A673 (cell line): ENCODE data around the gene CSNK1D. TPM values are rescaled to one million over a fixed set of nuclear protein-coding genes. Genes with fewer than 3 reads are reported as not detected.

Experiments used
- BruUV-seq: library from RNA; stranded (reverse); fragments of 400-500 nt; replicated peaks from 2 replicates; lab custom pipeline; 2021; lab: Mats Ljungman, UMichigan
- CTCF ChIA-PET: fragments of 300-600 bp; sonication (Branson Sonifier 250); formaldehyde crosslinking; loops from one replicate; lab custom pipeline; 2022; ENCODE audit warnings: antibody characterized with exemption; lab: Charles Lee
- POLR2A ChIA-PET: fragments of 300-600 bp; sonication (Branson Sonifier 250); formaldehyde crosslinking; loops from one replicate; lab custom pipeline; 2022; ENCODE audit warnings: antibody characterized with exemption; ENCODE audit not compliant: low non-redundant PET; lab: Charles Lee
- DNase-seq: peaks from one replicate; pipeline ENCODE4 v3.0.0-alpha.2; 2015; ENCODE audit warnings: low spot score
- H3K27ac ChIP-seq: fragments of 200-600 bp; sonication (generic); 2 replicates; pipeline ENCODE4 v1.5.1; 2016; ENCODE audit warnings: mixed run types, low read depth, mild to moderate bottlenecking, mixed read lengths, antibody characterized with exemption, low read length; ENCODE audit not compliant: poor library complexity, severe bottlenecking
- H3K27me3 ChIP-seq: fragments of 200-600 bp; sonication (generic); replicated peaks from 2 replicates; pipeline ENCODE4 v1.6.1; 2017; ENCODE audit warnings: mixed run types, low read depth, mild to moderate bottlenecking, mixed read lengths, antibody characterized with exemption, low read length; ENCODE audit not compliant: insufficient read depth, poor library complexity
- H3K36me3 ChIP-seq: fragments of 200-600 bp; sonication (generic); 2 replicates; pipeline ENCODE4 v1.6.1; 2016; ENCODE audit warnings: mixed run types, mild to moderate bottlenecking, mixed read lengths, antibody characterized with exemption, low read length; ENCODE audit not compliant: insufficient read depth, poor library complexity, severe bottlenecking
- H3K4me1 ChIP-seq: fragments of 200-600 bp; sonication (generic); 2 replicates; pipeline ENCODE4 v1.6.1; 2017; ENCODE audit warnings: mixed run types, mild to moderate bottlenecking, mixed read lengths, antibody characterized with exemption, low read length; ENCODE audit not compliant: insufficient read depth, poor library complexity, severe bottlenecking
- H3K4me3 ChIP-seq: fragments of 200-600 bp; sonication (generic); 2 replicates; pipeline ENCODE4 v1.5.1; 2016; ENCODE audit warnings: low read depth, mixed run types, mild to moderate bottlenecking, mixed read lengths, low read length; ENCODE audit not compliant: poor library complexity, severe bottlenecking
- H3K9me3 ChIP-seq: fragments of 200-600 bp; sonication (generic); 2 replicates; pipeline ENCODE4 v1.6.1; 2016; ENCODE audit warnings: mixed run types, low read depth, mild to moderate bottlenecking, mixed read lengths, antibody characterized with exemption, low read length; ENCODE audit not compliant: poor library complexity, severe bottlenecking
- CTCF ChIP-seq: fragments of 300-800, 200-600 bp; sonication (generic); conservative IDR thresholded peaks from 2 replicates; pipeline ENCODE4 v1.5.1; 2017; ENCODE audit warnings: low read depth, mild to moderate bottlenecking, antibody characterized with exemption, low read length, moderate library complexity, mixed read lengths
- EZH2 ChIP-seq: fragments of 200-600 bp; sonication (generic); IDR thresholded peaks from 2 replicates; pipeline ENCODE4 v1.6.1; 2017; ENCODE audit warnings: borderline replicate concordance, low read depth, mild to moderate bottlenecking, mixed read lengths, antibody characterized with exemption, low read length; ENCODE audit not compliant: poor library complexity, severe bottlenecking
- intact Hi-C: fragments of 100-400 bp; cut with micrococcal nuclease; formaldehyde crosslinking; loops from one replicate; pipeline ENCODE4 v1.10.0; 2022; ENCODE audit not compliant: unreplicated experiment
- total RNA-seq: library from RNA; stranded (reverse); gene quantifications from 2 replicates; pipeline ENCODE4 v1.2.3, GENCODE V29; 2021

CSNK1D gene
- total RNA-seq, 1 experiment from 2014 or later: 150 TPM

GRCh38 chr17:82217120-82217529 is 56.4 kb downstream of the CSNK1D start:
- H3K9me3 ChIP-seq: no peaks in the 10 kb centered on the region
- no peak for DNase-seq
- H3K4me1 ChIP-seq: peaks cover under 1% of the 10 kb centered on the region
- ChIA-PET POLR2A (no interaction called here), CTCF (no interaction called here)
- no peak overlapping the region for H3K4me3 ChIP-seq
- no peaks in the 10 kb centered on the region for H3K36me3 ChIP-seq
- H3K27ac ChIP-seq: no peak overlapping the region
- no peak for TF ChIP-seq EZH2
- no peak for TF ChIP-seq CTCF
- no TSS peak for BruUV-seq
- H3K27me3 ChIP-seq: no peaks in the 10 kb centered on the region
- intact Hi-C loops: no loop called here

GRCh38 chr17:82216301-82217119 is 57.0 kb downstream of the CSNK1D start:
- ChIA-PET POLR2A (no interaction called here), CTCF (no interaction called here)
- no TSS peak for BruUV-seq
- H3K4me1 ChIP-seq: peaks cover 7% of the 10 kb centered on the region
- H3K27ac ChIP-seq: no peak overlapping the region
- intact Hi-C loops: no loop called here
- DNase-seq: no peak
- no peaks in the 10 kb centered on the region for H3K27me3 ChIP-seq
- H3K36me3 ChIP-seq: no peaks in the 10 kb centered on the region
- no peak for TF ChIP-seq EZH2
- no peak for TF ChIP-seq CTCF
- no peak overlapping the region for H3K4me3 ChIP-seq
- H3K9me3 ChIP-seq: no peaks in the 10 kb centered on the region

- POLR2A ChIA-PET: no interaction called here
- H3K4me3 ChIP-seq: no peak overlapping the region
- H3K4me1 ChIP-seq: peaks cover 8% of the 10 kb centered on the region
- H3K36me3 ChIP-seq: no peaks in the 10 kb centered on the region
- H3K27ac ChIP-seq: no peak overlapping the region
- CTCF ChIA-PET: no interaction called here
- no TSS peak for BruUV-seq
- no peak for DNase-seq
- H3K27me3 ChIP-seq: no peaks in the 10 kb centered on the region
- TF ChIP-seq EZH2 (no peak), CTCF (no peak)
- no peaks in the 10 kb centered on the region for H3K9me3 ChIP-seq
- intact Hi-C loops: no loop called here
These were observed 57.6 kb downstream of the CSNK1D start for GRCh38 chr17:82215972-82216300.
